Dermis blood vessel endothelial cell (primary cell): ENCODE data around the gene PKD2L2. TPM values are rescaled to one million over a fixed set of nuclear protein-coding genes. Genes with fewer than 3 reads are reported as not detected.
"Not testable (repeated sequence)": the region's sequence is repeated elsewhere in the genome, so short reads cannot be mapped to it uniquely, and the experiment has no call there.

Experiments
- DNase-seq: peaks from one replicate; pipeline ENCODE4 v3.0.0; 2010
- total RNA-seq: library from RNA; depleted of rRNA; stranded (reverse); fragments of >200 nt; gene quantifications from 2 replicates; pipeline ENCODE4 v1.2.3, GENCODE V29; 2014

Gene PKD2L2
- total RNA-seq: 0.17 TPM in 1 of 2 replicates, not detected in the other

DNA sequence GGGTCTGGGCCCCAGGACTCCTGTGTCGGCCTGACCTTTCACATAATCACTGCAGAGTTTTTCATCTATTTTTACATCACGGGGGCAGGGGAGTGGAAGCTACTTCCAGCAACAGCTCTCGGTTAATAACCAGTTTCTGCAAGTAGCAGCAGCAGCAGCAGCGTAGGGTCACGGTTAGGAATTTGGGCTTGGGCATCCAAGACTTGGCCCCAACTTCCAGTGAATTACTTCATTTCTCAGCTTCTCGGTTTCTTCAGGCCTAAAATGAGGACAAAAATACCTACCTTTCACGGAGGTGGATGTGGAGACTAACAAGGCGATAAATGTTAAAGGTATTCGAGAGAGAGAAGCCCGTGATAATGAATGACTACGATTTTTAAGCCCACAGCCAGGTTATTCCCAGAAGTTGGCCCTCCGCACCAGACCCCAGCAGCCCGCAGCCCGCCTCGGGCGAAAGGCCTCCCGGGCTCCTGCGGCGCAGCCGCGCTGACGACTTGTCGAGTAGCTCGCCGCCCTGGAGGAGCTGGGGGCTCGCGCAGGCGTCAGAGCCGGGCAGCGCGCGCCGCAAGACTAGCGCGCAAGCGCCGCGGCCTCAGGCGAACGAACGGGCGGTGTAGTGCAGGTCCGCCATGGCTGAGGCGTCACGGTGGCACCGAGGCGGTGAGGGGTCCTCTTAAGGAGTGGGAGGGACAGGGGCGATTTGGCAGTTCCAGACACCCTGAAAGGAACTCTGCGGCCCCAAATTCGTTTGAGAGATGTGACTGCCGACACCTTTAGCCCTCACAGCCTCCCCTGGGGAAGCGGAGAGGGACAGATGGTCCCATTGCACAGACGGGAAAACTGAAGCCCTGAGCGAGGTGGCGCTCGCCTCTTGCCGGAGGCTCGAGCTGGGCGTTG is at the start of gene PKD2L2:
PKD2L2 (plus strand) TSS at position 595 of the 897 bp plus-strand sequence; CDS start at position 630, 35 bp downstream.
- DNase-seq: peak; percentile 91

DNA sequence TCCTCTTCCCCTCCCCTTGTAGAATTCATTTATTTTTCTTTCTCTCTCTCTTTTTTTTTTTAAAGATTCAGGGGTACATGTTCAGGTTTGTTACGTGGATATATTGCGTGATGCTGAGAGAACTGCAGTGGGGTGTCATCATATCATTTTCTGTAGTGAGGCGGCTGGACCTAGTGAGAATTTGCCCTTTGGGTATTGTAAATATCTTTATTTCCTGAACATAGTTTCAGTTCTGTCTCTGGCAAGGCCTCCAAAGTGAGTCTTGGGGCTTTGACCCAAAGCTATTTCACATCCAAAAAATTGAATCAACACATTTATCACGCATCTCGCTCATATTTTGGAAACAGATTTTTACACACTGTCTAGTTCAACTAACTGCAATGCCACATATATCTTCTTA is 47.0 kb upstream of the PKD2L2 start:
- no peak for DNase-seq

DNA sequence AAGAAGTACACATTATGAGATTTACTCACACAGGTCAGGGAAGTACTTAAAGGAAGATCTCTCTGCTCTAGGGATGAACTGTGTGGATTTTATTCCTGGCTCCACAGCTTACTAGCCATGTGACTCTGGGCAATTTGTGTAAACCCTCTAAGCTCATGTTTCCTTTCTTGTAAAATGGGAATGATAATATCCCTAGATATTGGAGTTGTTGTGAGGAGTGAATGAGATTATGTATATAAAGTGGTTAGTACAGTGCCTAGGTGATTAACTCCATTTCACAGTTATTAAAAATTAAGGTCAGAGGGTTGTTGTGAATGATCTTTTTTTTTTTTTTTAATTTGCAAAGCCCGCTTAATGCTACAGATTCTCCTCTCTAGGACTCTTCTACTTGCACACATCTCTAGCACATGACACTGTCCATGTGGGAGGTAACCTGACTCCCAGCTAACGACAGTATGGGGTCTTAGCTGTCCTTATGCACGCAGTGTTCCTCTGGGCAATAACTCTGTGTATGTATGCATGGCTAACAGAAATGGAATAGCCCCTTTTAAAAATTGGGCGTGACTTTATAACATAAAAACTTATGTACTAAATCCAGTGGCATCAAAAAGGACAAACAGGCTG is 45.5 kb upstream of the PKD2L2 start:
- no peak for DNase-seq

DNA sequence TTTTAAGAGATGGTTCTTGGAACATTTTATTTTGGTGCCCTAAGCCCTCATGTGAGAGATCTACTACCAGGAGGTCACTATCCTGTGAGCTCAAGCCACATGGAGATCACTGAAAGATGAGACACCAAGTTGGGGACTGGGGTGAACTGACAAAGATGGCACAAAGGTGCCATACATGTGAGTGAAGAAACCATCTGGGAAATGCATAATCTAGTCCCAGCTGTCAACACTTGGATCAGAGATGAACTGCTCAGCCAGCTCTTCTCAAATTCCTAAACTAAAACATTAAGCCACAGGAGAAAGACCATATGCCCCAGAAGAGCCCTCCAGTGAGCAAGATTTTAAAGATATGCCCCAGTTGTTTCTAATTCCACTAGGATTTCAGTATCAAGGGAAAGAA is 43.8 kb upstream of the PKD2L2 start:
- DNase-seq: no peak

DNA sequence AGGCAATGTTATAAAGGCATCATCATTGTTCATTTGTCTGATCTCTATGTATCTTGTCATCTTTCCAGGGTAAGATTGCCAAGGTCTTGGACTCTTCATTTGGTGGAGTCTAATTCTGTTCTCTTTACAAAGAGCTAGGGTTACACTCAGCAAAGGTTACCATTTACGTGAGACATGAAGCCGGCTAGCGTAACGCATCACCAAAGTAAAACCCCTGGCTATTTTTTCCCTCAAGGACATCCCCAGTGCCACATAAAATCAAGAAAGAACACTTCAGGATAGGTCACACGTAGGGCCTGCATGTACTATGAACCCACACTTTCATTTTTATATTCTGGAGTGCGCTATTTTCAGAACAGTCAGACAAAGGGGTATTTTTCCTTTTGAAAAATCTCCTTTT is 41.6 kb upstream of the PKD2L2 start:
- no peak for DNase-seq

DNA sequence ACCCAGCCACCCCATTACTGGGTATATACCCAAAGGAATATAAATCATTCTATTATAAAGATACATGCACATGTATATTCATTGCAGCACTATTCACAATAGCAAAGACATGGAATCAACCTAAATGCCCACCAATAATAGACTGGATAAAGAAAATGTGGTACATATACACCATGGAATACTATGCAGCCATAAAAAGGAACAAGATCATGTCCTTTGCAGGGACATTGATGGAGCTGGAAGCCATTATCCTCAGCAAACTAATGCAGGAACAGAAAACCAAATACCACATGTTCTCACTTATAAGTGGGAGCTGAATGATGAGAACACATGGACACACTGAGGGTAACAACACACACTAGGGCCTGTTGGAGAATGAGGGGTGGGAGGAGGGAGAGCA is 36.1 kb upstream of the PKD2L2 start:
- DNase-seq: not testable (repeated sequence)

DNA sequence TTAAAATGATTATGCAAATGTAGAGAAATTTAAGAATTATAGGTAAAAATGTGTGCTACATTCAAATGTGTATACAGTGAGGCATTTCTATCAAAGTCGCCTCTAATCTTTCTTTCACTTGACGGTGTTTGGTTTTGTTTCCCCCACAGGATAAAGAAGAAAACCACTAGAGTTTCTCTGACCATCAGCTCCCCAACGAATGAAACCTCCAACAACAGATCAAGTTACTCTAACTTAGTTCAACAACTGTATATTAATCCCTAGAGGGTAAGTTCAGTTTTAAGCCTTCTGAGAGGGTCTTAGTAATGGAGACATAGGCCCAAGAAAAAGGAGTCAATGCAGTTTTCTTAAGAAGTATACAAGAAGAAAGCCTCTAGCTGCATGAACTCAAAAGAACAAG is 33.1 kb upstream of the PKD2L2 start:
- DNase-seq: no peak

DNA sequence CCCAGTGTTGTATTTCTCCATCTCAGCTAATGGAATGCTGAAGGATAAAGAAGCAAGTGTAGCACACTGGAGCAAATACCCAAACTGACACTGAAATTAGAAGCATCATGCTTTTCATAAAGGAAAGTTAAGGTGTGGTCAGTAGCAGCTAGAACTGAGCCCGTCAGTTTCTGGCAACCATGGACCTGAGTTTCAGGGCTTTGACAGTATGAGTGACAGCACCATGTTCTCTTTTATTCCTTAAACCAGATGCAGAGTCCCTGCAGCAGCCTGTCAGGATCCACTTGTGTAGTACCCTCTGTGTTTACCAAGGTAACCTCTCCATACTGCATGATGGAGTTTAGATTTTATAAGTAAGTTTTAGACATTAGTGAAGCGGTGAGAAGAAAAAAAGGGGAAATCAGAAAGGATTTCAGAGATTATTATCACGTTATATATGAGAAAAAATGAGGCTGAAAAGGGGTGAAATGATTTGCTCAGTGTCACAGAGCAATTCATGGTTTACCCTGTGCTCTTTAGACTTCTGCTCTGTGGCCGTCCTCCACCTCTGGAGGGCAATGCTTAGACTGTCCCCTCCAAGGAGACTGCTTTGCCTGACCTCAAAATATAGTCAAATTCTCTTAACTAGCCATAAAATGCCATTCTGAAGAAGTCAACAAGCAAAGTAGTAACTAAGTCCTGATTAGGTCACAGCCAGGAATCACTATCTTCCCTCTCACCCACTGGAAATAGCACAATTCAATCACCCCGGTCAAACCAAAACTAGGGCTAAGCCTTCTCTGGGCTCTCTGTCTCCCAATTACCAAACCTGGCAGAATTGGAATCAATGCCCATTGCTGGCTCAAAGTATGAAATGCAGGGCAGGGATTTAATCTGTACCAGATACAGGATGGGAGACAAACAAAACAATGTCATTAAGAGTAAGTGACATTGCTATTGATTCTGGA is 32.1 kb upstream of the PKD2L2 start:
- DNase-seq: no peak

DNA sequence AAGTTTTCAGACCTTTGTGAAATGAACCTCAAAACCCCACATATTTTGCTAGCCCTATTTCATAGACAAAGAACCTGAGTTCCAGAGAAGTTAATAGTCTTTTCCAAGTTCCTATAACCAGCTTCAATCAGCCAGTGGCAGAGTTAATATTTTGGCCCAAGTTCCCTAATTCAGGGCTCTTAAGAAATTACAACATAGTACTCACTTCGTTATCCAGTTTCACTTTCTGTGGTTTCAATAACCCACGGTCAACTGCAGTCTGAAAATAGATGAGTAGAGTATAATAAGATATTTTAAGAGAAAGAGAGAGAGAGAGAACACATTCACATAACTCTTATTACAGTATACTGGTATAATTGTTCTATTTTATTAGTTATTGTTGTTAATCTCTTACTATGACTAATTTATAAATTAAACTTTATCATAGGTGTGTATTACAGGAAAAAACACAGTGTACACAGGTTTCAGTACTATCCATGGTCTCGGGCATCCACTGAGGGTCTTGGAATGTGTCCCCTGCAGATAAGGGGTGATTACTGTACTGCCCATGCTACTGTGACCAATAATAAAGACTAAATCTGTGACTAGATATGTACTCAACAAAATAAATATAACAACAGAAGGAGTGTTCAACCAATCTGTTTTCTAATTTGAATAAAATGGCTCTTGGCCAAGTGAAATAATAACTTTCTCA is 30.9 kb upstream of the PKD2L2 start:
- no peak for DNase-seq

DNA sequence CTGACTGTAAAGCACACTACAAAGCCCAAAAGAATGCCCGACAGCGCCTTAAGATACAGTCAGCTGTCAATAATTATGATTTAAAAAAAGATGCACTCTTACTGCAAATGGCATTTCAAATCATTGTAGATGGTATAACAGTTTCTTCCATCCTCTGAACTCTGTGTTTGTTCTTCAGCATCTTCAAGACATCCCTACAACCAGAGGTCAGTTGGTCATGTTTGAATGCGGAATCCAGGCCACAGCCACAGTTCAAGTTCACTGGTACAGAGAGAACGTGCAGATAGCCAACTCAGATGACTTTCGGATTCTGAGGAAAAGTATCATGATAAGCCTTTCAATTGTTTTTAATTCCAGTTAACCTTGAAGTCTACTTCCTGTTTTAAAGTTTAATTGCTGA is 30.3 kb upstream of the PKD2L2 start:
- DNase-seq: no peak

DNA sequence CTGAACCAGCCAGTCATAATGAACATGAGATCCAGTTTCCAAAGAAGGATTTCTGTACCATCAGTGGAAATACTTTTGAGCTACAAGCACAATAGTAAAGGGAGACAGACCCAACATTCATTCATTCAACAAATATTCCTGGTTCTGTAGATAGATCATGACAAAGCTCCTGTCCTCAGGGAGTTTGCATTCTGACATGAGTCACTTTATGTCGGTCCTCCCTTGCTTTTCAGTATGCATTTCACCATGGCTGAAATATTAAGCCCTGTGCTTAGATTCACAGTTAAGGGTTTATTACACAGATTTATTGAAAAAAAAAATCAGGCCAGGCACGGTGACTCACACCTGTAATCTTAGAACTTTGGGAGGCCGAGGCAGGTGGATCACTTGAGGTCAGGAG is 27.0 kb upstream of the PKD2L2 start:
- no peak for DNase-seq

DNA sequence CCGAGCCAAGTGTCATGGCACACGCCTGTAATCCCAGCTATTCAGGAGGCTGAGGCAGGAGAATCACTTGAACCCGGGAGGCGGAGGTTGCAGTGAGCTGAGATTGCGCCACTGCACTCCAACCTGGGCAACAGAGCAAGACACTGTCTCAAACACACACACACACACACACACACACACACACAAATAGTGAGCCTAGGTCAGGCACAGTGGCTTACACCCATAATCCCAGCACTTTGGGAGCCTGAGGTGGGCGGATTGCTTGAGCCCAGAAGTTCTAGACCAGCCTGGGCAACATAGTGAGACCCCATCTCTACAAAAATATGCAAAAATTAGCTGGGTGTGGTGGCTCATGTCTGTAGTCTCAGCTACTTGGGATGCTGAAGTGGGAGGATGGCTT is 25.6 kb upstream of the PKD2L2 start:
- not testable (repeated sequence) for DNase-seq

DNA sequence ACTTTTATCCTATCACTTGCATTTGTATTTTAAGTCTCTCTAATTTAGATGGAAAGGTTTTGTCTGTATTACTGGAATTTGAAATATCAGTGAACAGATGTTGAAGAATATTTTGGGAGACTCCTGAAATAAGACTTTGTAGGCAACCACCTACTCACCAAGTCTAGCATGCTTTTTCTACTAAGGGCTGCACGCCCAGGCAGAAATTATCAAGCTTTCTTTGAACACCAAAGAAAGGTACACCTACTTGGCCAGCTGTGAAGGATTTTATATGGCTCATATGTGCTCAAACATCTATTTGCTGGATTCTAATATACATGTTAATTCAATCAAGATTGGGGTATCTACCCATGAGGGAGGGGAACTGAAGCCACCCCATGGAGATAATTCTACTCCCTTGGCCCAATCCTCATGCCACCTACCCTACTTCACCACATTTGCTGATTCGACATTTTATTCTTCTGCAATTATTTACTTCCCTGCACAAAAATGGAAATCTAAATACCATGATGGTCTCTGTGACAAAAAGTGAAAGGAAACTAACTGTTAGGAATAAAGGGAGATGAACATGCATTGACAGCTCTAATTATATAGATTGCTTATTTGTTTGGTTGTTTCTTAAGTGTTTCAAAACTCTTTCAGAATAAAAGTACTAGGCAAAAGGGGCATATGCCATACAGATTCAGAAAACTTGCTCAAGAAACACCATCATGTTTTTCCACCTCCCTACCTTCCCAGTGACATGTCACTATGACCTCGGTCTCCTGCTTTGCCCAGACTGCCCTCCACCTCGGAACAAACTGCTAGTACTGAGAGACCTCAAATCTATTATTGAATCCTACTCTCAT is 22.5 kb upstream of the PKD2L2 start:
- no peak for DNase-seq

DNA sequence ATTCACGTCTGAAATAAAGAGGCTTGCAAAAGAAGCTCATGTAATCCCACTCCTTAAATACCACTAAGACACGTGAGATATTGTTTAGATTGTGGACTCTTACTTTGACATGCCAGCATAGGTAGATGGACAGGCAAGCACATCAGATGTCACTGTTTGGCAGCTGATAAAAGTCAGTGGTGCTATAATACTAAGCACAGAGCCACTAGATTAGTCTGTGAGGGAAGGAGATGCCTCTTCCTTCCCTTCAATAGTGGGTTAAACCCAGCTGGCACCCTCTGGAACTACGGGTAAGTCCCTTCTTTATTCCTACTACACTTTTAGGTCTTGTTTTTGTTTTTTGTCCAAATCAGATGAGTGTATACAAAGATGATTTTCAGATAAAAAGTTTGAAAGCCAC is 21.6 kb upstream of the PKD2L2 start, which contains the start of gene MYOT:
MYOT (plus strand) TSS at position 197 of the 400 bp plus-strand sequence. CDS start 2,792 bp downstream, outside the sequence.
- no peak for DNase-seq

DNA sequence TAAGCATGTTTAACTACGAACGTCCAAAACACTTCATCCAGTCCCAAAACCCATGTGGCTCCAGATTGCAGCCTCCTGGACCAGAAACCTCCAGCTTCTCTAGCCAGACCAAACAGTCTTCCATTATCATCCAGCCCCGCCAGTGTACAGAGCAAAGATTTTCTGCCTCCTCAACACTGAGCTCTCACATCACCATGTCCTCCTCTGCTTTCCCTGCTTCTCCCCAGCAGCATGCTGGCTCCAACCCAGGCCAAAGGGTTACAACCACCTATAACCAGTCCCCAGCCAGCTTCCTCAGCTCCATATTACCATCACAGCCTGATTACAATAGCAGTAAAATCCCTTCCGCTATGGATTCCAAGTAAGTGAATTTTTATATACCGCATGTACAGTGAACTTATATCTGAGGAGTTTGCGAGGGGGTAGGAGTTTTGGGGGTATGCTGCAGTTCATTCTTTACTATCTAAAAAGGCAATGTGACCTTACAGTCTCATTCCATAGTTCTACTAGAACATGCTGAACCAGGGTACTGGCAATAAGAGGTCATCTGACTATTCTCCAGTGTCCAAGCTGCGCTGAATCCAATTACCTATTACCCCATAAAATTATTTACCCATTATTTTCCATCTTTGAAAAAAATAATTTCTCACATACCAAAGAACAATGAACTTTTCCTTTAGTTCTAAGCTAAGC is 18.5 kb upstream of the PKD2L2 start:
- no peak for DNase-seq

DNA sequence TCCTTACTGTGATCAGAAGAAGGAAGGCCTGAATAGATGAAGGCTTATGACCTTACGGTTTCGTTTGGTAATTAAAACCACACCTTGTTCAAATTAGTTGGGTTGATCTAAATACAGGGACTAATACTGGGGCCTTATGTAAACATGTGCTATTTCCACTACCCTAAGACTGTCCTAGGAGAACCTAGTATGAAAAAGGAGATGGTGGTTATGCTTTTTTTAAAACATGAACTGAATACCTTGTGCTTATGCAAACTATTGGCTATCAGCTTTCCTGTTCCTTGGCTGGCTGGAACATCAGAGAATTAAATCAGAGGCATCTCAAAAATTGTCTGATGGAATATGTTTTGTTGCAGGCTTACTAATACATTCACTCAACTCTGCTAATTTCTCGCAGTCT is 17.7 kb upstream of the PKD2L2 start:
- DNase-seq: no peak

DNA sequence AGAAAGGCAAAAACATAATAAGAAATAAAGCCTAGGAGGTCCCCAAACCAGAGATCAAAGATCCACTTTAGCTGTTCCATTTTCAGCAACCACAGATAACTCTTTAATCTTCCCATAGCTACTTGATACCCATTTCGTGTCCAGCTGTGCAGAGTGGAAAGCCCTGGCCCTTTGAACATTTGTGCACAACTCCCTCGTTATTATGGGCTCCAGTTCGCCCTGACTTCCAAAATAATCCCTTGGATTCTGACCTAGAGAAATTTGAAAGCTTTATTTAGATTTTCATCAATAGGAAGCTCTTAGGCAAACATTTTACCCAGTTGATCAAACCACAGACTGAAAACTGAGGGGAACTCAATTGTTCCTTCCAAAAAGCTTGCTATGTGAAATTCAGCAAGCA is 16.8 kb upstream of the PKD2L2 start:
- DNase-seq: no peak

DNA sequence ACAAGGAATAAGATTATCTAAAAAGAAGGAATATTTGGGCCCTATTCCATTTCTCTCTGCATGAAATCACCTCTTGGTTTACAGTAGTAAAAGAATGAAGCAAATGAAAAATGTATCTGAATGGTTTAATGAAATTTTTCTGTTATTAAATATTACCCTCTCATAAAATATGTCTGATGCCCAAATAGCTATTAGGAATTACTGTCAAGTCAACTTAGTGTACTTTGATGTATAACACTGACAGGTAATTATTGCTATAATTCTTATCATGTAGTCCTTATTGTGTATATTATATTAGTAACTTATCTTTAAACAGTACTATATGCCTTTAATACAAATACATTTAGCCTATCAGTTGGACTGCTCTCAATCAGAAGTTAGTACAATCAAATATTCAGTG is 13.2 kb upstream of the PKD2L2 start:
- no peak for DNase-seq

DNA sequence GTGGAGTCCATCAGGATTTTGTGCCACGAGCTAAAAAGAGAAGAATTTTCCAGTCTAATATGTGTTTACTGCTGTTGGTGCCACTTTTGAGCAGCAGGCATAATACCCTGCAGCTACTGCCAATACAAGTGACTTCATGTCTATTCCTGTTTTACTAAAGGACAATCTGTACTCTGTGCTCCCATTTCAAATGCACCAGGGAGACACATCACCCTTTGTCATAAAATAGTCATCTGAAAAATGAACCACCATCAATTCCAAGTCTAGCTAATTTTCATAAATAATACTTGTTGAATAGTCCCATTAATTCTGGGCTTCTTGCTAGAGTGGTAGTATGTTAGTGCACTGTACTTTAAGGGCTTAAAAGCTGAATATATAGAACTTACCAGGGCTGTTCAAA is 8.9 kb upstream of the PKD2L2 start:
- no peak for DNase-seq

DNA sequence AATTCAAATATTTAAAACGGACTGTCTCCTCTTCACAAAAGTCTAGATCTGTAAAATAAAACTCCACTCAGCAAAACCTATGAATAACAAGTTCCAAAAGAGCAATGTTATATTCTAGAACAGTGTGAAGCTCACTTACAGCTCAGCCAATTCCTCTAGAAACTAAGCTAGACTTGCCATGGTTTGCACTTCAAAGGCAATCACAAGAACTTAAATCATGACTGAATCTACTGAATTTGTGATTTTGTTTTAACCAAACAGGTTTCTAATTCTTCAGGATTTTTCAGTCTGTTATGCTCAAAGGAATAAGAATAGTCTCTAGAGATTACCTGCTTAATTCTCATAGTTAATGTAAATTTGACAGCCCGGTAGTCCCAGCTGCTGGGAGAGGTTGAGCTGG is 1.4 kb upstream of the PKD2L2 start:
- no peak for DNase-seq

DNA sequence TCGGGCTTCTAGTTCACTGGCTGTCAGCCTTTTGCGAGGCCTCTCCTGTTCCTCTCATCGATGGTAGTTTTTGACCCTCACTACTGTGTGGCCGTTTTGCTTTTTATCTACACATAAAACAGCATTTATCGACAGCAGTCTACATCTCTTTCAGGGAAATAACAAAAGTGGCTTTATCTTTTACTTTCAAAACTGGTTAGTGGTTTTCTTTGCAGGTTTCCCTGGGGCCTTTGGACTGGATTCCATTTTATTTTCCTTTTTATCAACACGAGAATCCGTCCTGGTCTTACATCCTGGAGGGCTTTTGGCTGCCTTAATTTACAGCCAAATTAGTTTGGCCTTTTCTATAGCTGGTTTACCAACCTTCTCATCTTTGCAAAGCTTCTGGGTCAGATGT is 793 bp upstream of the PKD2L2 start:
- DNase-seq: no peak
